Endothelial cell of umbilical vein (primary cell): Measurements from ENCODE around the gene NEXMIF. TPM values are rescaled to one million over a fixed set of nuclear protein-coding genes. Genes with fewer than 3 reads are reported as not detected.

ENCODE experiments used
- BruUV-seq: library from RNA; stranded (reverse); fragments of 400-500 nt; replicated peaks from 2 replicates; lab custom pipeline; 2021; lab: Mats Ljungman, UMichigan
- CTCF ChIA-PET: fragments of 300-600, 350-600 bp; sonication (Branson Sonifier 250); formaldehyde crosslinking; loops from one replicate; lab custom pipeline; 2021; ENCODE audit warnings: antibody characterized with exemption, inconsistent platforms; lab: Charles Lee
- POLR2A ChIA-PET: fragments of 300-600, 350-600 bp; sonication (Branson Sonifier 250); formaldehyde crosslinking; loops from one replicate; lab custom pipeline; 2021; ENCODE audit warnings: antibody characterized with exemption, inconsistent platforms; lab: Charles Lee
- DNase-seq: peaks from one replicate; pipeline ENCODE4 v3.0.0-alpha.2; 2011; ENCODE audit warnings: low read depth, low spot score
- FAIRE-seq: peaks from 2 replicates; lab custom pipeline; 2011; peaks lifted over from hg19 to GRCh38; lab: Jason Lieb, UNC
- H2AFZ ChIP-seq: 2 replicates; pipeline ENCODE4 v1.6.0; 2012; ENCODE audit warnings: low read depth, low read length, control low read depth, inconsistent platforms
- H3K27ac ChIP-seq: 2 replicates; pipeline ENCODE4 v1.5.1; 2011; ENCODE audit warnings: low read depth, mild to moderate bottlenecking, control low read depth, low read length, moderate library complexity; ENCODE audit not compliant: insufficient read depth
- H3K27me3 ChIP-seq, 2 experiments: 2 replicates each; pipeline versions ENCODE4 v1.6.0 to v1.6.1; 2011; ENCODE audit warnings: low read length in 2 of 2, mixed read lengths in 1 of 2; ENCODE audit not compliant: control insufficient read depth in 2 of 2, insufficient read depth in 2 of 2
- H3K36me3 ChIP-seq, 2 experiments: 2 replicates in 1 of 2; 3 replicates in 1 of 2; pipeline ENCODE4 v1.5.1; 2011; ENCODE audit warnings: low read length in 2 of 2, mild to moderate bottlenecking in 1 of 2, moderate library complexity in 1 of 2; ENCODE audit not compliant: control insufficient read depth in 2 of 2, insufficient read depth in 2 of 2; ENCODE audit errors: extremely low read depth in 1 of 2
- H3K4me1 ChIP-seq: 3 replicates; pipeline ENCODE4 v1.5.1; 2011; ENCODE audit warnings: mild to moderate bottlenecking, low read length; ENCODE audit not compliant: control insufficient read depth, insufficient read depth; ENCODE audit errors: extremely low read depth
- H3K4me2 ChIP-seq: 2 replicates; pipeline ENCODE4 v1.6.1; 2011; ENCODE audit warnings: low read length, control low read depth, mixed read lengths; ENCODE audit not compliant: insufficient read depth
- H3K4me3 ChIP-seq, 3 experiments: fragments of 200-600 bp in 1 of 3; sonication (generic), shearing (Covaris generic) in 1 of 3; replicated peaks in 1 of 3; 2 replicates each; pipeline ENCODE4 v1.5.1; 2011 to 2016; ENCODE audit warnings: control low read depth in 3 of 3, low read length in 3 of 3, mild to moderate bottlenecking in 2 of 3, inconsistent platforms in 1 of 3, low read depth in 1 of 3, moderate library complexity in 1 of 3; ENCODE audit not compliant: insufficient read depth in 1 of 3
- H3K79me2 ChIP-seq: 2 replicates; pipeline ENCODE4 v1.6.0; 2012; ENCODE audit warnings: low read length, inconsistent platforms; ENCODE audit not compliant: control insufficient read depth, insufficient read depth
- H3K9ac ChIP-seq: replicated peaks from 2 replicates; pipeline ENCODE3; 2011; ENCODE audit warnings: low read length, control low read depth; ENCODE audit not compliant: insufficient read depth; ENCODE audit errors: extremely low read depth
- H3K9me1 ChIP-seq: replicated peaks from 3 replicates; pipeline ENCODE4 v1.6.0; 2011; ENCODE audit warnings: mild to moderate bottlenecking, low read length; ENCODE audit not compliant: control insufficient read depth, insufficient read depth; ENCODE audit errors: extremely low read depth
- H3K9me3 ChIP-seq: replicated peaks from 2 replicates; pipeline ENCODE4 v1.5.1; 2012; ENCODE audit warnings: low read length, inconsistent platforms; ENCODE audit not compliant: control insufficient read depth, insufficient read depth
- H4K20me1 ChIP-seq: replicated peaks from 2 replicates; pipeline ENCODE3; 2011; ENCODE audit warnings: mild to moderate bottlenecking, low read length; ENCODE audit not compliant: control insufficient read depth, insufficient read depth; ENCODE audit errors: extremely low read depth
- EZH2 ChIP-seq: IDR thresholded peaks from 2 replicates; pipeline ENCODE4 v1.6.1; 2012; ENCODE audit warnings: borderline replicate concordance, low read depth, mild to moderate bottlenecking, moderate library complexity, low read length, inconsistent platforms; ENCODE audit not compliant: severe bottlenecking
- FOS ChIP-seq: IDR thresholded peaks from 2 replicates; pipeline ENCODE4 v1.6.1; 2011; ENCODE audit warnings: mild to moderate bottlenecking, low read length, moderate library complexity, borderline replicate concordance; ENCODE audit not compliant: insufficient read depth
- GATA2 ChIP-seq: IDR thresholded peaks from 2 replicates; pipeline ENCODE4 v1.7.0; 2011; ENCODE audit warnings: low read depth, mild to moderate bottlenecking, moderate library complexity, mixed read lengths, low read length; ENCODE audit not compliant: insufficient read length, insufficient read depth
- JUN ChIP-seq: IDR thresholded peaks from 2 replicates; pipeline ENCODE4 v1.6.1; 2011; ENCODE audit warnings: borderline replicate concordance, low read depth; ENCODE audit not compliant: insufficient read length, insufficient read depth
- dilution Hi-C: fragments of 300-500 bp; cut with MboI; formaldehyde crosslinking; loops from one replicate; pipeline ENCODE4 v1.15.0; 2019; ENCODE audit warnings: low sequenced_read_pairs; ENCODE audit not compliant: extremely low pct_ligation_motif_present
- intact Hi-C: fragments of 100-400 bp; cut with micrococcal nuclease; formaldehyde crosslinking; loops from one replicate; pipeline ENCODE4 v1.10.0; 2022
- polyA plus RNA-seq, 4 experiments: library from polyadenylated mRNA; depleted of rRNA in 3 of 4; stranded (reverse) in 3 of 4; unstranded in 1 of 4; fragments of >200 nt; gene quantifications; 2 replicates each; pipeline versions ENCODE4 v1.2.1 to v1.2.3, GENCODE V29; 2011 to 2012; ENCODE audit warnings: missing spikeins in 1 of 4
- total RNA-seq: library from RNA; stranded (reverse); gene quantifications from 2 replicates; pipeline ENCODE4 v1.2.3, GENCODE V29; 2021
- TF ChIP-seq, protein P1 (sequence below): IDR thresholded peaks from 2 replicates; pipeline ENCODE4 v1.6.1; 2011; ENCODE audit not compliant: insufficient read depth, insufficient read length

NEXMIF gene
- total and polyA plus RNA-seq, 2 donors (not counting 3 experiments of a cell fraction or from before 2014, with no cell fraction given), result not detected

DNA sequence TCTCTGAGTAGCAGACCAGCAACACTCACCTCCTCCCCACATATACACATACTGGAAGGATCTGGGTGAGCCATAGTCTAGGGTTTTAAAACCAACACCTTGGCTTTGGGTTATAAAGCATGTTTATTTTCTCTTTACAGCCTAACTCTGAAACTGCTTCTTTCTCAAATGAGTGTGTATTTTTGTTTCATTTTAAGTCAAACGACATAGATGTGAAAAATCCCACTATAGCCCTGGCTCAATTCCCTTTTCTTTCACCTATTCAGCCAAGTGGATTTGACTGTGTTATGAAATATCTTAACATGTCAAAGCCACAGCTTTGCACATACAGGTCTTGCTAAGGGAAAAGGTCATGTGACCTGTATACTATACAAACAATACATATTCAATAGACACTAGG, 13.8 kb downstream of the NEXMIF start:
- ChIA-PET CTCF (no interaction called here), POLR2A (no interaction called here)
- Histone ChIP-seq H3K9me3 (no peaks in the 10 kb centered on the region), H3K4me2 (no peak overlapping the region), H3K4me3 (no peak overlapping the region), H3K36me3 (no peaks in the 10 kb centered on the region), H3K9ac (no peak overlapping the region), H3K79me2 (no peaks in the 10 kb centered on the region), H4K20me1 (no peaks in the 10 kb centered on the region), H3K4me1 (no peaks in the 10 kb centered on the region), H3K27me3 (no peaks in the 10 kb centered on the region), H3K27ac (no peak overlapping the region), H3K9me1 (no peaks in the 10 kb centered on the region), H2AFZ (no peak overlapping the region)
- dilution Hi-C loops, result no loop called here
- TF ChIP-seq GATA2 (no peak), EZH2 (no peak), JUN (no peak), FOS (no peak)
- TF ChIP-seq, protein P1, sequence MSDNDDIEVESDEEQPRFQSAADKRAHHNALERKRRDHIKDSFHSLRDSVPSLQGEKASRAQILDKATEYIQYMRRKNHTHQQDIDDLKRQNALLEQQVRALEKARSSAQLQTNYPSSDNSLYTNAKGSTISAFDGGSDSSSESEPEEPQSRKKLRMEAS, result no peak
- intact Hi-C loops, result no loop called here
- DNase-seq (no peak), FAIRE-seq (no peak)
- no TSS peak for BruUV-seq

DNA sequence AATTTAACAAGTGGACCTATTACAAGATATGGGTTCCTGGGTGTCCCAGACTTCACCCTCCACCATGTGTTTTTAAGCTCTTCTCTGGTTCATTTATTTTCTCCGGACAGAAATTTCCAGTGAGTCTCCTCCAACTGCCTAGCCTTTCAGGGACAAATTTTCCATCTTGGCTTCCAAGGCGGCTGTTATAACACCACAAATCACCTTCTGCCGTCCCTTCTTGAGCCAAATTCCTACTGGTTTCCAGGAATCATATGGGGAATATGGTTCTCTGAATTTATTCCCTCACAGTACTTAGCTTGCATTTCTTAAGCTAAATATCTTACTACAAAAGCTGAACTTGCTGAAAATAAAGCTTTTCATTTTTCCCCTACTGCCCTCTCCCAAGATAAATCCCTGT, 18.8 kb downstream of the NEXMIF start:
- H4K20me1 ChIP-seq, result no peaks in the 10 kb centered on the region
- POLR2A ChIA-PET, result no interaction called here
- no peak overlapping the region for H3K4me3 ChIP-seq
- no peak for TF ChIP-seq EZH2
- no peak for TF ChIP-seq JUN
- H3K9me3 ChIP-seq, result no peaks in the 10 kb centered on the region
- no peak overlapping the region for H3K9ac ChIP-seq
- no peaks in the 10 kb centered on the region for H3K9me1 ChIP-seq
- FAIRE-seq (no peak), DNase-seq (no peak)
- H3K36me3 ChIP-seq, result no peaks in the 10 kb centered on the region
- no peak overlapping the region for H3K4me2 ChIP-seq
- dilution Hi-C loops, result no loop called here
- no peak overlapping the region for H2AFZ ChIP-seq
- no TSS peak for BruUV-seq
- H3K4me1 ChIP-seq, result no peaks in the 10 kb centered on the region
- intact Hi-C loops, result no loop called here
- no peaks in the 10 kb centered on the region for H3K79me2 ChIP-seq
- CTCF ChIA-PET, result no interaction called here
- no peaks in the 10 kb centered on the region for H3K27me3 ChIP-seq
- no peak overlapping the region for H3K27ac ChIP-seq
